ENCODE measurements around the gene NMRK1.

GRCh38 chr9:75104607-75105006, 16.7 kb upstream of the NMRK1 start:
- TF ChIP-seq ZNF282 (IDR thresholded peaks at IDR 0.05; ENCODE audit: partially characterized antibody) (no peak), POLR2A (IDR thresholded peaks at IDR 0.05; ENCODE audit: insufficient read depth in 1 of 2, low read depth in 2 of 2, low read length in 2 of 2) (no peak), MYNN (CRISPR knock-in tag; IDR thresholded peaks at IDR 0.05; ENCODE audit: low read depth) (no peak), UBTF (CRISPR knock-in tag; IDR thresholded peaks at IDR 0.05) (no peak), ETV5 (CRISPR knock-in tag; IDR thresholded peaks at IDR 0.05; ENCODE audit: borderline replicate concordance) (no peak), ZNF329 (CRISPR knock-in tag; IDR thresholded peaks at IDR 0.05; ENCODE audit: low read depth) (no peak)
- TF ChIP-seq, protein P1, sequence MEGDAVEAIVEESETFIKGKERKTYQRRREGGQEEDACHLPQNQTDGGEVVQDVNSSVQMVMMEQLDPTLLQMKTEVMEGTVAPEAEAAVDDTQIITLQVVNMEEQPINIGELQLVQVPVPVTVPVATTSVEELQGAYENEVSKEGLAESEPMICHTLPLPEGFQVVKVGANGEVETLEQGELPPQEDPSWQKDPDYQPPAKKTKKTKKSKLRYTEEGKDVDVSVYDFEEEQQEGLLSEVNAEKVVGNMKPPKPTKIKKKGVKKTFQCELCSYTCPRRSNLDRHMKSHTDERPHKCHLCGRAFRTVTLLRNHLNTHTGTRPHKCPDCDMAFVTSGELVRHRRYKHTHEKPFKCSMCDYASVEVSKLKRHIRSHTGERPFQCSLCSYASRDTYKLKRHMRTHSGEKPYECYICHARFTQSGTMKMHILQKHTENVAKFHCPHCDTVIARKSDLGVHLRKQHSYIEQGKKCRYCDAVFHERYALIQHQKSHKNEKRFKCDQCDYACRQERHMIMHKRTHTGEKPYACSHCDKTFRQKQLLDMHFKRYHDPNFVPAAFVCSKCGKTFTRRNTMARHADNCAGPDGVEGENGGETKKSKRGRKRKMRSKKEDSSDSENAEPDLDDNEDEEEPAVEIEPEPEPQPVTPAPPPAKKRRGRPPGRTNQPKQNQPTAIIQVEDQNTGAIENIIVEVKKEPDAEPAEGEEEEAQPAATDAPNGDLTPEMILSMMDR (CRISPR knock-in tag; IDR thresholded peaks at IDR 0.05): no peak
- TF ChIP-seq, protein P2, sequence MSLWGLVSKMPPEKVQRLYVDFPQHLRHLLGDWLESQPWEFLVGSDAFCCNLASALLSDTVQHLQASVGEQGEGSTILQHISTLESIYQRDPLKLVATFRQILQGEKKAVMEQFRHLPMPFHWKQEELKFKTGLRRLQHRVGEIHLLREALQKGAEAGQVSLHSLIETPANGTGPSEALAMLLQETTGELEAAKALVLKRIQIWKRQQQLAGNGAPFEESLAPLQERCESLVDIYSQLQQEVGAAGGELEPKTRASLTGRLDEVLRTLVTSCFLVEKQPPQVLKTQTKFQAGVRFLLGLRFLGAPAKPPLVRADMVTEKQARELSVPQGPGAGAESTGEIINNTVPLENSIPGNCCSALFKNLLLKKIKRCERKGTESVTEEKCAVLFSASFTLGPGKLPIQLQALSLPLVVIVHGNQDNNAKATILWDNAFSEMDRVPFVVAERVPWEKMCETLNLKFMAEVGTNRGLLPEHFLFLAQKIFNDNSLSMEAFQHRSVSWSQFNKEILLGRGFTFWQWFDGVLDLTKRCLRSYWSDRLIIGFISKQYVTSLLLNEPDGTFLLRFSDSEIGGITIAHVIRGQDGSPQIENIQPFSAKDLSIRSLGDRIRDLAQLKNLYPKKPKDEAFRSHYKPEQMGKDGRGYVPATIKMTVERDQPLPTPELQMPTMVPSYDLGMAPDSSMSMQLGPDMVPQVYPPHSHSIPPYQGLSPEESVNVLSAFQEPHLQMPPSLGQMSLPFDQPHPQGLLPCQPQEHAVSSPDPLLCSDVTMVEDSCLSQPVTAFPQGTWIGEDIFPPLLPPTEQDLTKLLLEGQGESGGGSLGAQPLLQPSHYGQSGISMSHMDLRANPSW (CRISPR knock-in tag; IDR thresholded peaks at IDR 0.05; ENCODE audit: borderline replicate concordance): no peak

Data from HepG2 (cell line).